ENCODE results near the gene TRIM65. TPM values are rescaled to one million over a fixed set of nuclear protein-coding genes. Genes with fewer than 3 reads are reported as not detected.

TRIM65 gene
- total and polyA plus RNA-seq, 2 of the 13 experiments (the other 11 are each of a cell fraction or from before 2014, with no cell fraction given) = 10.3 to 22.4 TPM

GRCh38 chr17:75878174-75878998 lies 18.4 kb downstream of the TRIM65 start, which contains the start of gene TRIM47 (continued):
- TF ChIP-seq ZNF382 (CRISPR knock-in tag; IDR thresholded peaks at IDR 0.05; ENCODE audit: borderline replicate concordance) (no peak), ZNF124 (CRISPR knock-in tag; IDR thresholded peaks at IDR 0.05) (peak; percentile 80), ARNTL (CRISPR knock-in tag; IDR thresholded peaks at IDR 0.05) (peak; percentile 34; the same call in 1 of the 2 replicates), HOXA7 (CRISPR knock-in tag; IDR thresholded peaks at IDR 0.05) (no peak), PAWR (CRISPR knock-in tag; IDR thresholded peaks at IDR 0.05; ENCODE audit: borderline replicate concordance) (peak; percentile 84; the same call in 1 of the 2 replicates), RFX5 (IDR thresholded peaks at IDR 0.05; ENCODE audit: low read depth, low read length) (0 out of 2 replicates have a peak, but pooled peaks have one; percentile 30), AKAP8 (CRISPR knock-in tag; IDR thresholded peaks at IDR 0.05) (peak; percentile 89; the same call in 1 of the 2 replicates), ATF2 (CRISPR knock-in tag; IDR thresholded peaks at IDR 0.05) (peak; percentile 71; the same call in 1 of the 2 replicates), ZNF7 (CRISPR knock-in tag; IDR thresholded peaks at IDR 0.05) (no peak), NR2F2 (IDR thresholded peaks at IDR 0.05; ENCODE audit: borderline replicate concordance, low read depth) (no peak), MEIS2 (CRISPR knock-in tag; IDR thresholded peaks at IDR 0.05) (no peak; the same call in 1 of the 2 replicates), EZH2 (conservative IDR thresholded peaks at IDR 0.05; ENCODE audit: low read depth, low read length) (no peak), FOXP1 (IDR thresholded peaks at IDR 0.05) (no peak), FOXP1 (CRISPR knock-in tag; IDR thresholded peaks at IDR 0.05) (no peak), ZNF597 (CRISPR knock-in tag; IDR thresholded peaks at IDR 0.05) (0 out of 2 replicates have a peak, but pooled peaks have one; percentile 58), MED1 (CRISPR knock-in tag; IDR thresholded peaks at IDR 0.05) (peak; percentile 73), CSRNP1 (CRISPR knock-in tag; IDR thresholded peaks at IDR 0.05) (no peak), NFATC3 (CRISPR knock-in tag; IDR thresholded peaks at IDR 0.05) (no peak), ZNF558 (CRISPR knock-in tag; IDR thresholded peaks at IDR 0.05; ENCODE audit: borderline replicate concordance) (peak; percentile 72; the same call in 1 of the 2 replicates), ZNF543 (CRISPR knock-in tag; IDR thresholded peaks at IDR 0.05) (peak; percentile 78; the same call in 1 of the 2 replicates), POLR2AphosphoS5 (IDR thresholded peaks at IDR 0.05; ENCODE audit: low read depth, low read length) (peak; percentile 80), HMG20B (CRISPR knock-in tag; conservative IDR thresholded peaks at IDR 0.05) (no peak), ZNF572 (CRISPR knock-in tag; IDR thresholded peaks at IDR 0.05) (no peak), PPARG (CRISPR knock-in tag; conservative IDR thresholded peaks at IDR 0.05) (0 out of 2 replicates have a peak, but pooled peaks have one; percentile 38)
- TF ChIP-seq, protein P1, sequence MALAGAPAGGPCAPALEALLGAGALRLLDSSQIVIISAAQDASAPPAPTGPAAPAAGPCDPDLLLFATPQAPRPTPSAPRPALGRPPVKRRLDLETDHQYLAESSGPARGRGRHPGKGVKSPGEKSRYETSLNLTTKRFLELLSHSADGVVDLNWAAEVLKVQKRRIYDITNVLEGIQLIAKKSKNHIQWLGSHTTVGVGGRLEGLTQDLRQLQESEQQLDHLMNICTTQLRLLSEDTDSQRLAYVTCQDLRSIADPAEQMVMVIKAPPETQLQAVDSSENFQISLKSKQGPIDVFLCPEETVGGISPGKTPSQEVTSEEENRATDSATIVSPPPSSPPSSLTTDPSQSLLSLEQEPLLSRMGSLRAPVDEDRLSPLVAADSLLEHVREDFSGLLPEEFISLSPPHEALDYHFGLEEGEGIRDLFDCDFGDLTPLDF (CRISPR knock-in tag; IDR thresholded peaks at IDR 0.05) = peak; percentile 72; the same call in 1 of the 2 replicates

Data from HepG2 (cell line).